Measurements from ENCODE around the gene AKAP13.

The AKAP13 gene

GRCh38 chr15:85672332-85673084 lies 292.1 kb downstream of the AKAP13 start:
- DNase-seq (ENCODE audit: low read depth), result peak; percentile 53

DNA sequence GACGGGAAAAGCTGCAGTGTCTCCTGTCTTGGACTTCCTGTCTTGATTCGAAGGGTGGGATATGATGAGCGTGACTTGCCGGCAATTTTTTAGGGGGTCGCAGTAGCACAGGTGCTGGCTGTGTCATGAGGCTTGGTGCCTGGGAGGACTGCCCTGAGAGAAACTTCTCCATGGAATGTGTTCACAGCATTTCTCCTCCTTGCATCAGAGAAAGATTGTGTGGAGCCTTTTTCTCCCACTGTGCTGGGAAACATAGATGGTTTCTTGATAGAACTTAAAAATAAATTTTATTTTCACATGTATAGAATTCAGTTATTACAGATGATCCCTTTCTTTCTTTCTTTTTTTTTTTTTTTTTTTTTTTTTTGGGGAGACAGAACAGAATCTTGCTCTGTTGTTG lies 292.9 kb downstream of the AKAP13 start:
- no peak for DNase-seq (ENCODE audit: low read depth)

DNA sequence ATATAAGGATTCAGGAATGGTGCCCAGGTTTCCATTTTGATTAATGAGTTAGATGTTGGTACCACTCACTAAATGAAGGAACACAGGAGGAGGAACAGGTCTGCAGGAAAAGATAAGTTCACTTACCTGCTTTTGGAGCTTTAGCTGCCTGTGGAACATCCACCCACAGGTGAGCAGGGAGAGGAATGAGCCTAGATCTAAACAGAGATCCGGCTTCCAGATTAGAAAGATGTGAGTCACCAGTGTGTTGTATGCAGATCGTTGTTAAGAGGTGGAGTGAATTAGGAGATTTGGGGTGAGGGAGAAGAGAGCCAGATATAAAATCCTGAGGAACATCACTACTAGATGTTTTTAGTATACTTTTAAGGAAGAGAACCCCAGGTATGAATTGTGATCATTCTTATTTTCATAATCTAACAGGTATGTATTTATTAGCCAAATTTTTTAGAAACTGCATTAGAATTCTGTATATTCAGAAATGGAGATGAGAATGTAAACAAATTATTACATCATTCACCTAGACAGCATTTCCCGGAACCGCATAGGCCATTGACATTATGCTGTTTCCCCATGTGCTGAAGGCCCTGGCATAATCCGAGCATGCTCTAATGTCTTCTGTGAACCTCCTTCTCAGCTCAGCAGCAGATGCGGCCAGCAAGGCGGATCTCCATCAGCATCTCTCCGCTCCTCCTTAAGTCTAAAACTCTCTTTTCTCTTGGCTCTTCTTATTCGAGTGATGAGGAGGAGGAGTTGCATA lies 296.1 kb downstream of the AKAP13 start:
- DNase-seq (ENCODE audit: low read depth), result peak; percentile 19

DNA sequence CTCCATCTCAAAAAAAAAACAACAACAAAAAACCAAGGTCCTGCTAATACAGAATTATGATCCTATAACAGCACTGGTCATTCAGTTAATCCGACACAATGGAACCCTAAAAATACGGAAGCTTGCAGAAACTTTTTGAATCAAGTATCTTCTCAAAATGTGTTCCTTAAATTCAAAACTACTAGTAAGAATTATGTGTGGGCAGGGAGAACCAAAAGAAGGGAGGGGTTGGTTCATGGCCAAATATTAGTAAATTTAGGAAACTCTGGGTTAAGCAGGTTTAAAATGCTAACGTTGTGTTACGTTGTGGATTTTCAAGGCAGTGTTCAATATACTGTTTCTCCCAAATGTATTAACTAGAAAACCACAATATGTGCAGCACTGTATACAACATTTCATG lies 298.8 kb downstream of the AKAP13 start:
- no peak for DNase-seq (ENCODE audit: low read depth)

DNA sequence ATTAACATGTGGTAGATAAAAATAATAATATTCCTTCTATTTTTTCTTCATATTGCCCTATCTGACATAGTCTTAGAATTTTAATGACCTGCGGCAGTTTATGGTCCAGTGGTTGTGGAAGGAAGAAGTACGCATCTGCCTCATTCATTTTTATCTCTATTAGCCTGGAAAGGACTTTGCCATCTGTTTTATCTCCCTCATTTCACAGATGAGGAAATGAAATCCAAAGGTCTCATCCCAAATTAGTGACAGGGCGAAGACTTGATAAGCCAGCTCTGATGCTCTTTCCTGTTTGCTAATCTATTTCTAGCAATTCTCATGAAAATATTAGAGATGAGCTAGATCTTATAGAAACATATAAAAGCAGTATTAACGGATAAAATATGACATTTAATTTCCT lies 301.0 kb downstream of the AKAP13 start:
- no peak for DNase-seq (ENCODE audit: low read depth)

DNA sequence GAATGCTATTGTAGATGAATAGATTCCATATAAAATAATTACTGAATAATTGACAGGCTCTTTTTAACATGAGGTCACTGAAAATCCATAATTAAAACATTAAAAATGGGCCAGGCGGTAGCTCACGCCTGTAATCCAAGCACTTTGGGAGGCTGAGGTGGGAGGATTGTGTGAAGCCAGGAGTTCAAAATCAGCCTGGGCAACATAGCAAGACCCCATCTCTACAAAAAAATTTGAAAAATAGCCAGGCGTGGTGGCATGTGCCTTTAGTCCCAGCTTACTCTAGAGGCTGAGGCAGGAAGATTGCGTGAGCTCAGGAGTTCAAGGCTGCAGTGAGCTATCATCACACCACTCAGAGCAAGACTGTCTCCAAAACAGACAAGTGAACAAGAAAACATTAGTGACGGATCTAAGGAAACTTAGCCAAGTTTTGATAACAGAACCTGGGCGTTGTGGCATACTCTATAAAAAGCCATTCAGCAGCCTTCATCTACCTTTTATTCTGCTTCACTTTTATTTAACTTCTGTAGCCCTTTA lies 303.8 kb downstream of the AKAP13 start:
- DNase-seq (ENCODE audit: low read depth), result no peak

DNA sequence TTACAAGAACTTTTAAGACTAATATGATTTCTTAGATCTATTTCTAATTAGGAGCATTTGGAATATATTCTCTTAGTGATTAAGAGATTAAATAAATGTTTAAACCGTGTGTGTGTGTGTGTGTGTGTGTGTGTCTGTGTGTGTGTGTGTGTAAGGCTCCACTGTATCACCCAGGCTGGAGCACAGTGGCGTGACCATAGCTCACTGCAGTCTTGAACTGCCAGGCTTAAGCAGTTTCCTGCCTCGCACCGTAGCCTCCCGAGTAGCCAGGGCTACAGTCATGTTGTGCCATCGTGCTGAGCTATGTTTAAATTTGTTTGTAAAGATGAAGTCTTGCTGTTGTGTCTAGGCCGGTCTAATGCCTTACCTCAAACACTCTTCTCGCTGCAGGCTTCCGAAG lies 305.0 kb downstream of the AKAP13 start:
- no peak for DNase-seq (ENCODE audit: low read depth)

DNA sequence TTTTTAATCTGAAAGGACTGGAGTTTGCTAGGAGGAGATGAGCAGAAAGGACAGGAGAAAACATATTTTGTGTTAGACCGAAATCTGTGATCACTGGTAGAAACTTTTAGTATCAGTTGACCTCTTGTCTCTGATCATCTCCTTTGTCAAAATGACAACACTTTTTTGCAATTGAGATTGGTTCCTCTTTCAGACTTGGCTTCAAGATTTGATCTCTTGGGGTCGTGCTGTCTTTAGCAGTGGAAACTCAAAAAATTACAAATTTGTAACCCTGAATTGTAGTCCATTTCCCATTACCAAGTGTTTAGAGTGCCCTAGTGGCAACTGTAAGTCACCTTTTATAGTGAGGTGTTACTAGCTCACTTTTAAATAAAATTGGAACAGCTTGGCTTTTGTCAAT lies 306.9 kb downstream of the AKAP13 start:
- DNase-seq (ENCODE audit: low read depth), result no peak

DNA sequence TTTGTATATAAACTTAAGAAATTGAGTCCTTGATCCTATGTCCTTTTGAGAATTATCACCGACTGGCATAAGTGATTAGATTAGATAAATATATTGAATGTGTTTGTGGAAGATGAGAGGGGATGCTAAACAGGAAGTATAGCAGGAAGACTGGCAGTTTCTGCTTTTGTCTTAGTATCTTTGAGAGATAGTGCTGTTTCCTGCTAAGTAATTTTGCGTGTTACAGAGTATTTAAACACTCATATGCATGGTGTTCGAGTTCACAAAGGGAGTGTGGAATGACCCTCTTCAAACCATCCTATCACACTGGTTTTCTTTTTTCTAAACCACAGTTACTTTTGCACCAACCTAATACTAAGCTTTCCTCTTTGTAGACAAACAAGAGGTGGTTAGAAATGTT lies 308.3 kb downstream of the AKAP13 start:
- no peak for DNase-seq (ENCODE audit: low read depth)

- no peak for DNase-seq (ENCODE audit: low read depth)
These were observed 309.3 kb downstream of the AKAP13 start for GRCh38 chr15:85689729-85690128.

- no peak for DNase-seq (ENCODE audit: low read depth)
These were observed 310.3 kb downstream of the AKAP13 start for GRCh38 chr15:85690561-85691231.

DNA sequence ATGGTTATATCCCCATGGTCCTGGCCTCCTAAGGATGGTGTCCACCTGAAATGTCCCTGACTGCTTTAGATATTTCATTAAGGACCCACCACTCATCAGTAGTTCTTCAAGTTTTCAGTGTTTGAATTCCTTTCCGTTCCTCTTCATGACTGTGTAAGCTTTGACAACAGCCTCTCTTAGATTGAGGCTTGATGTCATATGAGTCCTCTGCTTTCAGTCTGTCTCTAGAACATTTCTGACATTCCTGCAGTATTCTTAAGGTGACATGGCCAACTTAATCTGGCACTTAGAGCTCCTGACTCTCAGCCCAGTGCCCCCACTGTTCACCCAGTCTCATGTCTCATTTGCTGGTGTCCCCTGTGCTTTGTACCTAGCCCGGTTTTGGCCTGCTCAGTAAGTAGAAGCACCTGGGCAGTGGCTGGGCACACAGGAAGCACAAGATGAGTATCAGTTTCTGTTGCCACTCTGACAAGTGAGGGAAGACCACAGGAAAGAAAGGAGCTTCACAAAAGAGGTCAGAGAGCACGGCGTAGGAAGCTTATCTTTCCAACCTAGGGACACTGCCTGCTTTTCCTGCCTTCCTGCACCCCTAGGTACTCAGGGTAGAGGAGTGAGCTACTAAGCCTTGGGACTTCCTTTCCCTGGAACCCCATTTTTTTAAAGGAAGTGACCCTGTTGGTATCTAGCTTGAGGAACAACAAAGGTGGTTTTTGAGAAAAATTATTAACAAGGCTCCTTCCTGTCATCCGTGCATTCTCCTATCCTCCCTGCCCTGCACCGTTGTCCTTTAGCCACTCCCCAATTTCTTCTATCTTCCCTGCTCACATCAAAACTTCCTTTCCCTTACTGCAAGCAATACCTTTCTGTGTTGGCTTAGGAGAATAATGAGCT lies 311.2 kb downstream of the AKAP13 start:
- no peak for DNase-seq (ENCODE audit: low read depth)

- no peak for DNase-seq (ENCODE audit: low read depth)
These were observed 311.9 kb downstream of the AKAP13 start for GRCh38 chr15:85692321-85692720.

GRCh38 chr15:85692873-85693272 lies 312.5 kb downstream of the AKAP13 start:
- DNase-seq (ENCODE audit: low read depth), result no peak

DNA sequence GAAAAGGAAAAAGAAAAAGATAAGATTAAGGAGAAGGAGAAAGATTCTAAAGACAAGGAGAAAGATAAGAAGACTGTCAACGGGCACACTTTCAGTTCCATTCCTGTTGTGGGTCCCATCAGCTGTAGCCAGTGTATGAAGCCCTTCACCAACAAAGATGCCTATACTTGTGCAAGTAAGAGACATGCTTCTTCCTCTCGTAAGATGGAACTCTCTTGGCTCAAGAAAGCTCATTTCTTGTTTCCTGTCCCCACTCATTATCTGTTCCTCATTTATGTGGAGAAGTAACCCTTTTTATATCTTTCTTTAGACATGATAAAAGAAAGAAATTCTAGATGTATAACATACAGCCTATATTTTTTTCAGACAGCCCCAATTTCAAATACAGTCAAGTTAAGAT lies 312.9 kb downstream of the AKAP13 start:
- DNase-seq (ENCODE audit: low read depth), result no peak

DNA sequence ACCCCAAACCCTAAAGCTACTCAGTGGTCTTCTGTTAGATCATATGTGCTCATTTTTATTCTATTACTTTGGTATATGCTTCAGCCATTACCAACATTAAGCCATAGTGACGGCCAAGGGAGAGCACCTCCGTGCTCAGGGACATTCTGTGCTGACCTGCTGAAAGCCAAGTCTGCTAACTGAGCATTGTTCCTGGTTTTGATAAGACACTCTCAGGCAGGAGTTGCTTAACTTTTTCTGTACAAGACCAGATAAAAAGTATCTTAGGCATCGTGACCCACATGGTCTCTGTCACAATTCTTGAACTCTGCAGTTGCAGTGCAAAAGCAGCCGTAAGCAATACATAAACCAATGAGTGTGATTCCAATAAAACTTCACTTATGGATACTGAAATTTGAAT lies 313.7 kb downstream of the AKAP13 start:
- DNase-seq (ENCODE audit: low read depth), result no peak

DNA sequence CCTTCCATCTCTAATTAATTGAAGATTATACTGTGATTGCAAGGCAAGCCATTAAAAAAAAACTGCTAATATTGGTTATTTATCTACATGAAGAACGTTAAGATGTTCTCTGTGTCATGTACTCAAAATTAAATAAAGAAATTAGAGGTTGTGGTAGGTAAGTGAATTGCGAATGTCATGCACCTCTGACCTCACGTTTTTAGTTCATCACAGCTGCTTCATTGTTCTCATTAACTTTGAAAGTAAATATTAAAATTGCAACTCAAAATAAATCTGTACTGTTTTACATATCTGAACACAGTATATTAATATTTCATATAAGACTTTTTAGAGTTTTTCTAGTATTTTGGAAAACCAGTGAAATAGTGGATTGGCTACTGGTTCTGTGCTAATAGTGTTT lies 320.4 kb downstream of the AKAP13 start:
- DNase-seq (ENCODE audit: low read depth), result no peak

DNA sequence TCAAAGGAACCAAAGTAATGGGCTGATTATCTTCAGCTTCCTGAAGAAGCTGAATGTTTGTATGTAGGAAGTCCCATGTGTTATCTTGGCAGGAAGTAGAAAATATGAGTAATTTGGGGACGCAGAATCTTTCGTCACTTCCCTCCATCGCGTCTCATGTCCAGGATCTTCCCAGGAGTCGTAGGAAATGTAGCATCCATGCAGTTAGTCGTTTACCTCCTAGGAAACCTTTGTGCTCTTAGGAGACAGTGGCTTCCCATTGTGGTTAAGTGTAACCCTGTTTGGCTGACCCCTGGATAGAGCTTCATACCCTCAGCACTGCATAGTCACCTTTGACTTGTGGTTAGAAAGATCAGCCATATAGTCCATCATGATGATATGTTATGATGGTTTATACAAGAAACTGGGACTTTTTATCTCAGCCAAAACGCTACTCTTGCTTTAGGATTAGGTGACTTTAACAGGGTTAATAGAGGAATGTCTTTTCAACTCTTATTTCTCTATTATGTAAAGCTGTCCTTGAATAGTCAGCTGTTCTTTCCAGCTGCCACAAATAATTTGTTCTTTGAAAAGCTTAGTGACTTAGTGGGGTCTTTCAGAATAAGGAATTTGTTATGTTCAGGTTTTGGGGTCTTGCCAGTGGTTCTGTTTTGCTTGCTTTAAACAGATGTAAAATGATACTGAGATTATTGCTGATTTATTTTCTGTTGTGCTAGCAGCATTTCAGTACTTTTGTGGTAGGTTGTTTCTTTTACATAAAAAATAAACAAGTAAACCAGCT lies 322.1 kb downstream of the AKAP13 start:
- peak; percentile 6 for DNase-seq (ENCODE audit: low read depth)

- peak; percentile 16 for DNase-seq (ENCODE audit: low read depth)
These were observed 323.7 kb downstream of the AKAP13 start for GRCh38 chr15:85704066-85704465.

GRCh38 chr15:85704720-85705429 lies 324.5 kb downstream of the AKAP13 start:
- no peak for DNase-seq (ENCODE audit: low read depth)

Measured in ELR (cell line).